Mucosa of gallbladder (tissue), 1 donor: ENCODE data around the gene MDM2. TPM values are rescaled to one million over a fixed set of nuclear protein-coding genes. Genes with fewer than 3 reads are reported as not detected.
"Not testable (repeated sequence)": the region's sequence is repeated elsewhere in the genome, so short reads cannot be mapped to it uniquely, and the experiment has no call there.

Experiments used
- DNase-seq: peaks from one replicate; pipeline ENCODE4 v3.0.0-alpha.2; 2020; ENCODE audit warnings: low spot score
- total RNA-seq: library from RNA; stranded (reverse); gene quantifications from one replicate; pipeline ENCODE4 v1.2.1, GENCODE V29; 2021
- donor health status: DM: no; HTN: no; CAD: no.

Gene MDM2
- total RNA-seq, 1 donor from 2014 or later = 73.2 TPM

GRCh38 chr12:68805592-68806120 is 2.3 kb upstream of the MDM2 start:
- no peak for DNase-seq

- DNase-seq = no peak
These were observed 1.3 kb upstream of the MDM2 start for GRCh38 chr12:68806488-68807237.

DNA sequence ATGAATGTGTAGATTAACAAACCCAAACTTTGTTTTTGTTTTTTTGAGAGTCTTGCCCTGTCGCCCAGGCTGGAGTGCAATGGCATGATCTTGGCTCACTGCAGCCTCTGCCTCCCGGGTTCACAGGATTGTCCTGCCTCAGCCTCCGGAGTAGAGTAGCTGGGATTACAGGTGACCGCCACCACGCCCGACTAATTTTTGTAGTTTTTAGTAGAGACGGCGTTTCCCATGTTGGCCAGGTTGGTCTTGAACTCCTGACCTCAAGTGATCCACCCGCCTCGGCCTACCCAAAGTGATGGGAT is 752 bp upstream of the MDM2 start:
- DNase-seq = not testable (repeated sequence)

DNA sequence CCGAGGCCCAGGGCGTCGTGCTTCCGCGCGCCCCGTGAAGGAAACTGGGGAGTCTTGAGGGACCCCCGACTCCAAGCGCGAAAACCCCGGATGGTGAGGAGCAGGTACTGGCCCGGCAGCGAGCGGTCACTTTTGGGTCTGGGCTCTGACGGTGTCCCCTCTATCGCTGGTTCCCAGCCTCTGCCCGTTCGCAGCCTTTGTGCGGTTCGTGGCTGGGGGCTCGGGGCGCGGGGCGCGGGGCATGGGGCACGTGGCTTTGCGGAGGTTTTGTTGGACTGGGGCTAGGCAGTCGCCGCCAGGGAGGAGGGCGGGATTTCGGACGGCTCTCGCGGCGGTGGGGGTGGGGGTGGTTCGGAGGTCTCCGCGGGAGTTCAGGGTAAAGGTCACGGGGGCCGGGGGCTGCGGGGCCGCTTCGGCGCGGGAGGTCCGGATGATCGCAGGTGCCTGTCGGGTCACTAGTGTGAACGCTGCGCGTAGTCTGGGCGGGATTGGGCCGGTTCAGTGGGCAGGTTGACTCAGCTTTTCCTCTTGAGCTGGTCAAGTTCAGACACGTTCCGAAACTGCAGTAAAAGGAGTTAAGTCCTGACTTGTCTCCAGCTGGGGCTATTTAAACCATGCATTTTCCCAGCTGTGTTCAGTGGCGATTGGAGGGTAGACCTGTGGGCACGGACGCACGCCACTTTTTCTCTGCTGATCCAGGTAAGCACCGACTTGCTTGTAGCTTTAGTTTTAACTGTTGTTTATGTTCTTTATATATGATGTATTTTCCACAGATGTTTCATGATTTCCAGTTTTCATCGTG is 612 bp downstream of the MDM2 start:
- DNase-seq = peak; percentile 74

GRCh38 chr12:68809190-68810026 is 1.4 kb downstream of the MDM2 start:
- no peak for DNase-seq

DNA sequence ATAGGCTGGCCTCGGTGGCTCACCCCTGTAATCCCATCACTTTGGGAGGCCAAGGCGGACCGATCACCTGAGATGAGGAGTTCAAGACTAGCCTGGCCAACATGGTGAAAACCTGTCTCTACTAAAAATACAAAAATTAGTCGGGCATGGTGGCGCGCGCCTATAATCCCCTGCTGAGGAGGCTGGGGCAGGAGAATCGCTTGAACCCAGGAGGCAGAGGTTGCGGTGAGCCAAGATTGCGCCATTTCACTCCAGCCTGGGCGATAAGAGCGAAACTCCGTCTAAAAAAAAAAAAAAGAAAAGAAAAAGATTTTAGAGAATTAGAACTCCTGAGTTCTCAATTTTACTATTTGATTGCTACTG is 2.0 kb downstream of the MDM2 start:
- DNase-seq = not testable (repeated sequence)

- DNase-seq = not testable (repeated sequence)
These were observed 3.6 kb downstream of the MDM2 start for GRCh38 chr12:68811573-68811972.

GRCh38 chr12:68812553-68813241 is 4.7 kb downstream of the MDM2 start:
- DNase-seq = no peak

DNA sequence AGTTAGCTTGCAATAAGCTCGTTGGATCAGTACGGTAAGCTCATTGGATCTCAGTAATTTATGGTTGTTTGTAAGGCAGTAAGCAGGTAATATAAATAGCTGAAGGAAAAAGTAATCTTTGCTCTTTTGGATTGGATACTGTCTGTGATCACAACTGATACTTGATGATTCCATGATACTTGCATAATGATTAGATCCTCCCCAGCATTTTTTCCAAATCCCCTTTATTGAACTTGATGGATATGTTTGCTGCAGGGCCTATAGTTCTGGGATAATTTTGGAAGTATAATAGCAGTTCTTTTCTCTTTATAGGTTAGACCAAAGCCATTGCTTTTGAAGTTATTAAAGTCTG is 5.2 kb downstream of the MDM2 start:
- no peak for DNase-seq

DNA sequence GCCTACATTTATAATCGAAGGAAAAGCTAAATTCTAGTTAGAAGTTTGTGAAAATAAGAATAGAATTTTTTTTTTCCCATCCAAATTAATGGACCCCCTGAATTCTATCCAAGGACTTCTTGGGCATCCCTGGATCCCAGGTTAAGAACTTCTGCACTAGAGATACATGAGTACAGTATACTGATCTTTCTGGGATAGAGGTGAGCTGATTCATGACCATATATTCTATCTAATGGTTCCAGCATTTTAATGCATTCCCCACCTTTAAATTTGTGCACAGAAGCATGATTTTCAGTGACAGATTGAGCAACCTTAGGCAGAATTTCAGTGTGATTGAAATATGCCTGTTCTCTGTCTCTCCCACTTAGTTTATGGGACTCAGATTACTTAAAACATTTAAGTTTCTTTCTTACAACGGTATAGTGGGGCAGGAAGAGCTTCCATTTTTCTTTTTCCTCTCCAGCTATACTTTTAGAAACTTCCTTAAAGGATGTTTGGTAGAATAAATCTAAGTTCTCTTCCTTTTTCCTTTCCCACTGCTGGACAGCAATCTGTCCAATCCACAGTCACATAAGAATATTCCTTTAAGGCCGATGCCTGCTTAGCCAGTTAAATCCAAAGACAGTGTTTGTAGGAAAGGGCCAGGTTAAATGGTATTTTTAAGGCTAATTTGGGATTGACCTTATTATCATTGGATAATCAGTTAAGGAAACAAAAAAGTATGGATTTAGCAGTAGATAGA is 6.7 kb downstream of the MDM2 start:
- no peak for DNase-seq

DNA sequence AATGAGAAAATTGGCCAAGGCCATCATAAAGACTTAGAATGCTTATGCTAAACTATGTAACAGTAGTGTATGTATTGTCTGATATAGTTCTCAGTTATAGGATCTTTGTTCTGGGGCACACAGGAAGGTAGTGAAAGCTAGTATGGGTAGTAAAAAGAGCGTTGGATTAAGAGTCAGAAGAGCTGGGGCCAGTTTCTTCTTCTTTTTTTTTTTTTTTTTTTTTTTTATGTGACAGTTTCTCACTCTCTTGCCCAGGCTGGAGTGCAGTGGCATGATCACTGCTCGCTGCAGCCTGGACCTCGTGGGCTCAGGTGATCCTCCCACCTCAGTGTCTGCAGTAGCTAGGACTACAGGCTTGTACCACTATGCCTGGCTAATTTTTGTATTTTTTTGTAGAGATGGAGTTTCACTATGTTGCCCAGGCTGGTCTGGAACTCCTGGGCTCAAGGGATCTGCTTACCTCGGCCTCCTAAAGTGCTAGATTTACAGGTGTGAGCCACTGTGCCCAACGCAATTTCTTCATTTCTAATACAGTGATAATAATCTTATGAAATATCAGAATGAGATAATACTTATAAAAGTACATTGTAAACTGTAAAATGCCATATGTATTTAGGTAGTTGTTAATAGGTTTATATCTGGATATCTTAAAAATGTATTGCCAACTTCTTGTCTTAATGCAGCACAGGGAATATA is 7.4 kb downstream of the MDM2 start:
- DNase-seq = no peak

- no peak for DNase-seq
These were observed 8.2 kb downstream of the MDM2 start for GRCh38 chr12:68815928-68816800.

DNA sequence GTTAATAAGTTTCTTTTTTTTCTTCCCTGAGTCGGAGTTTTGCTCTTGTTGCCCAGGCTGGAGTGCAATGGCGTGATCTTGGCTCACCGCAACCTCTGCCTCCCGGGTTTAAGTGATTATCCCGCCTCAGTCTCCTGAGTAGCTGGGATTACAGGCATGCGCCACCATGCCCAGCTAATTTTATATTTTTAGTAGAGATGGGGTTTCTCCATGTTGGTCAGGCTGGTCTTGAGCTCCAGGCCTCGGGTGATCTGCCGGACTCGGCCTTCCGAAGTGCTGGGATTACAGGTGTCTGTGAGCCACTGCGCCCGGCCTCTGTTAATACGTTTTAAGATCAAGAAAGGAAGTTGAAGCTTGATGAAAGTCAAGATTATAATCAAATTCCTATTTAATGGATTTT is 11.5 kb downstream of the MDM2 start:
- not testable (repeated sequence) for DNase-seq

DNA sequence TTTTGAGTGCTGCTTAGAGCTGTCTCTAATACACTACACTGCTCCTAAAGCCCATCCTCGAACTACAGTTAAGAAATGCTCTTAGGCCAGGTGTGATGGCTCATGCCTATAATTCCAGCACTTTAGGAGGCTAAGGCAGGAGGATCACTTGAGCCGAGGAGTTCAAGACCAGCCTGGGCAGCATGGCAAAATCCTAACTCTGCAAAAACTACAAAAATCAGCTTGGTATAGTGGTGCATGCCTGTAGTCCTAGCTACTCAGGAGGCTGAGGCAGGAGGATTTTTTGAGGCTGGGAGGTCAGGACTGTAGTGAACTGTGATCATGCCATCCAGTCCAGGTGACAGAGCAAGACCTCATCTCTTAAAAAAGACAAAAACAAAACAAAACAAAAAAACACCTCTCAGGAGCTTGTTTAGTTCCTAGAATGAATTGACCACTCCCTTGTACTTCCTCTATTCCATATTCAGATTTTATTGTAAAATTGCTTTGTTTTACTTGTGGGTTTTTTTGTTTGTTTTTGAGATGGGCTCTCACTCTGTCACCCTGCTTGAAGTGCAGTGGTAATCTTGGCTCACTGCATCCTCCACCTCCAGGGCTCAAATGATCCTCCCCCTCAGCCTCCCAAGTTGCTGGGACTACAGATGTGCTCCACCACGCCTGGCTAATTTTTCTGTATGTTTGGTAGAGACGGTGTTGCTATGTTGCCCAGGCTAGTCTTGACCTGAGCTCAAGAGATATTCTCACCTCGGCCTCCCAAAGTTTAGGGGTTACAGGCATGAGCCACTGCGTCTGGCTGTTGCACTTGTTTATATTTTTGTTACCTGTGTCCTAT is 13.6 kb downstream of the MDM2 start:
- DNase-seq = no peak

GRCh38 chr12:68823696-68824095 is 15.7 kb downstream of the MDM2 start:
- DNase-seq = no peak

GRCh38 chr12:68824131-68824530 is 16.2 kb downstream of the MDM2 start:
- no peak for DNase-seq

GRCh38 chr12:68824597-68825250 is 16.7 kb downstream of the MDM2 start:
- DNase-seq = no peak
